ENCODE data around the gene KXD1. TPM values are rescaled to one million over a fixed set of nuclear protein-coding genes. Genes with fewer than 3 reads are reported as not detected.

Gene KXD1
- 131 TPM for total RNA-seq

- Histone ChIP-seq H3K4me1 (peaks cover 35% of the 10 kb centered on the region), H3K27me3 (no peaks in the 10 kb centered on the region), H3K27ac (peak within 1 kb of the TSS; percentile 98), H3K9me3 (no peaks in the 10 kb centered on the region), H3K36me3 (no peaks in the 10 kb centered on the region), H3K4me3 (peak within 1 kb of the TSS; percentile 88 to 98)
- DNase-seq (ENCODE audit: extremely low spot score in 2 of 2): peak in 1 of 2 donors; percentile 98
- TF ChIP-seq POLR2AphosphoS5 (IDR thresholded peaks at IDR 0.05; ENCODE audit: insufficient read depth in 1 of 2, low read depth in 1 of 2): peak; percentile 93 to 94
- TF ChIP-seq POLR2A (IDR thresholded peaks at IDR 0.05): peak in 1 of 2 donors; percentile 63
- TF ChIP-seq CTCF (IDR thresholded peaks at IDR 0.05): no peak
- intact Hi-C loops (cut with DNase I): loop anchor here (5.0 kb wide), 1 partner anchor 35 kb away; the partner anchor contains the start of gene ELL
Observed at GRCh38 chr19:18557411-18558201, at the start of gene KXD1. Gene KXD1 (plus strand): TSS chr19:18557870. CDS start chr19:18562057, 4,187 bp downstream.

DNA sequence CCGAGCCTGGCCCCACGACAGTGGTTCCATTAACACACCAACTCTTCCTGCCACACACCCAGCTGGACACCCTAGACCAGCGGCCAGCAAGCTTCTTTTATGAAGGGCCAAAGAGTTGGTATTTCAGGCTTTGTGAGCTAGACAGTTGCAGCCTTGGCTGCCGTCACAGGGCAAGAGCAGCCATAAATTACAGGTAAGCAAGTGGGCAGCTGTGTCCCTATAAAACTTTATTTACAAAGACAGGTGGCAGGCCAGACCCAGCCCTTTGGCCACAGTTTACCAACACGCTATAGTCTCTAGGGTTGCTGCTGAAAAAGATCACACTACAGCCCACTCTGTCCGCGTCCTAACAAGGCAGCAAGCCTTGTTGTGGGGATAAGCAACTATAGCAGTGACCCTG, 49.1 kb upstream of the KXD1 start:
- Histone ChIP-seq H3K27me3 (no peaks in the 10 kb centered on the region), H3K4me1 (peaks cover 96% of the 10 kb centered on the region), H3K4me3 (no peak overlapping the region), H3K27ac (peak overlapping the region; percentile 82), H3K9me3 (no peaks in the 10 kb centered on the region), H3K36me3 (no peaks in the 10 kb centered on the region)
- intact Hi-C loops (cut with DNase I): no loop called here
- DNase-seq (ENCODE audit: extremely low spot score in 2 of 2): no peak
- TF ChIP-seq POLR2AphosphoS5 (IDR thresholded peaks at IDR 0.05; ENCODE audit: insufficient read depth in 1 of 2, low read depth in 1 of 2) (no peak), CTCF (IDR thresholded peaks at IDR 0.05) (no peak), POLR2A (IDR thresholded peaks at IDR 0.05) (no peak)

DNA sequence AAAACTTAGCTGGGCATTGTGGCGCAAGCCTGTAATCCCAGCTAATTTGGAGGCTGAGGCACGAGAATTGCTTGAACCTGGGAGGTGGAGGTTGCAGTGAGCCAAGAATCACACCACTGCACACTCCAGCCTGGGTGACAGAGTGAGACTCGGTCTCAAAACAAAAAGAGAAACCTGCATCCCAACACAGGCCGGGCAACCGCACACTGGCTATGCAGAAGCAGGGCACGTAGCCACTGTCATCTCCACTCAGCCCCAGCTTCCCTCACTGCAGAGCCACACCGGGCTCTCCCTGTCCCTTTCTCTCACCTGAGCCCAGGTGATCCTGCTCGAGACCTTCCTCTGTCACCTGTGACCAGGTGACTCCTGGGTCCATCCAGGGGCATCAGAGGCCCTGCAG, 47.5 kb upstream of the KXD1 start:
- H3K27ac ChIP-seq: no peak overlapping the region
- no peaks in the 10 kb centered on the region for H3K36me3 ChIP-seq
- H3K9me3 ChIP-seq: no peaks in the 10 kb centered on the region
- H3K4me1 ChIP-seq: peaks cover 96% of the 10 kb centered on the region
- no peaks in the 10 kb centered on the region for H3K27me3 ChIP-seq
- intact Hi-C loops (cut with DNase I): loop anchor here (5.0 to 10.0 kb wide), 2 partner anchors 45 to 1418 kb away; no protein-coding TSS in a partner anchor
- TF ChIP-seq CTCF (IDR thresholded peaks at IDR 0.05): no peak
- DNase-seq (ENCODE audit: extremely low spot score in 2 of 2): no peak
- H3K4me3 ChIP-seq: no peak overlapping the region

- Histone ChIP-seq H3K4me1 (peaks cover 96% of the 10 kb centered on the region), H3K36me3 (no peaks in the 10 kb centered on the region), H3K27me3 (no peaks in the 10 kb centered on the region), H3K9me3 (no peaks in the 10 kb centered on the region), H3K27ac (peak overlapping the region; percentile 77), H3K4me3 (no peak overlapping the region)
- intact Hi-C loops (cut with DNase I): loop anchor here (5.0 to 10.0 kb wide), 2 partner anchors 49 to 1422 kb away; no protein-coding TSS in a partner anchor
- DNase-seq (ENCODE audit: extremely low spot score in 2 of 2): no peak
- peak in 1 of 2 donors; percentile 12 for TF ChIP-seq POLR2AphosphoS5 (IDR thresholded peaks at IDR 0.05; ENCODE audit: insufficient read depth in 1 of 2, low read depth in 1 of 2)
- TF ChIP-seq CTCF (IDR thresholded peaks at IDR 0.05): no peak
Observed at GRCh38 chr19:18513868-18514267, 43.8 kb upstream of the KXD1 start.

Measured in vagina (tissue), 2 donors.